GM12878 (cell line): ENCODE data around the gene HRH3.

Experiments
- EP300 ChIP-seq, 2 experiments: fragments of 150-350 bp in 1 of 2; IDR thresholded peaks; 2 replicates each; pipeline ENCODE4 v1.6.1; 2011 to 2012; ENCODE audit warnings: low read depth in 2 of 2, low read length in 2 of 2, borderline replicate concordance in 1 of 2, improper control_type of control experiment in 1 of 2, inconsistent platforms in 1 of 2; ENCODE audit not compliant: control insufficient read depth in 1 of 2
- GABPA ChIP-seq: IDR thresholded peaks from 2 replicates; pipeline ENCODE4 v1.6.1; 2014; ENCODE audit warnings: antibody characterized with exemption, low read depth, mild to moderate bottlenecking, inconsistent platforms
- JUND ChIP-seq: IDR thresholded peaks from 2 replicates; pipeline ENCODE4 v1.6.1; 2012; ENCODE audit warnings: low read depth, mild to moderate bottlenecking, low read length, improper control_type of control experiment, moderate library complexity
- MAX ChIP-seq: IDR thresholded peaks from 2 replicates; pipeline ENCODE4 v1.6.1; 2012; ENCODE audit warnings: low read depth, low read length, improper control_type of control experiment
- RBBP5 ChIP-seq: fragments of 200-600 bp; sonication (generic); conservative IDR thresholded peaks from 2 replicates; pipeline ENCODE4 v1.6.1; 2016
- STAT1 ChIP-seq: fragments of 450-650 bp; conservative IDR thresholded peaks from 2 replicates; pipeline ENCODE4 v1.6.1; 2014; ENCODE audit warnings: antibody characterized with exemption, mild to moderate bottlenecking
- USF2 ChIP-seq: IDR thresholded peaks from 2 replicates; pipeline ENCODE4 v1.6.1; 2011; ENCODE audit warnings: low read depth, low read length, improper control_type of control experiment, borderline replicate concordance
- ZBTB4 ChIP-seq: fragments of 450-650 bp; formaldehyde crosslinking; IDR thresholded peaks from 2 replicates; pipeline ENCODE4 v1.4.0; 2022; ENCODE audit warnings: mild to moderate bottlenecking, moderate library complexity
- ZNF24 ChIP-seq: fragments of 450-650 bp; IDR thresholded peaks from 2 replicates; pipeline ENCODE4 v1.6.1; 2017; ENCODE audit warnings: antibody characterized with exemption, mild to moderate bottlenecking

GRCh38 chr20:62269871-62270270, 49.8 kb upstream of the HRH3 start:
- TF ChIP-seq ZBTB4 (CRISPR knock-in tag): no peak
- no peak for TF ChIP-seq MAX
- TF ChIP-seq ZNF24: no peak
- no peak for TF ChIP-seq STAT1
- TF ChIP-seq RBBP5: no peak
- TF ChIP-seq GABPA: no peak
- no peak for TF ChIP-seq USF2
- no peak for TF ChIP-seq JUND
- no peak for TF ChIP-seq EP300 (IDR thresholded peaks at IDR 0.05; ENCODE audit: borderline replicate concordance in 1 of 2, control insufficient read depth in 1 of 2, low read depth in 2 of 2, low read length in 2 of 2)
